ENCODE results near the gene THAP6.
"Not testable (repeated sequence)": the region's sequence is repeated elsewhere in the genome, so short reads cannot be mapped to it uniquely, and the experiment has no call there.

THAP6 gene

GRCh38 chr4:75527482-75527881, 13.2 kb downstream of the THAP6 start:
- DNase-seq: no peak

GRCh38 chr4:75530556-75531322, 16.5 kb downstream of the THAP6 start:
- no peak for DNase-seq

GRCh38 chr4:75531536-75532143, 17.4 kb downstream of the THAP6 start:
- DNase-seq: not testable (repeated sequence)

- DNase-seq: not testable (repeated sequence)
Measured at GRCh38 chr4:75533339-75533887, 19.1 kb downstream of the THAP6 start.

- DNase-seq: not testable (repeated sequence)
Measured at GRCh38 chr4:75533926-75534325, 19.7 kb downstream of the THAP6 start.

GRCh38 chr4:75537308-75537707, 23.0 kb downstream of the THAP6 start:
- DNase-seq: not testable (repeated sequence)

- no peak for DNase-seq
Measured at GRCh38 chr4:75542824-75543223, 28.6 kb downstream of the THAP6 start.

- DNase-seq: not testable (repeated sequence)
Measured at GRCh38 chr4:75544220-75544619, 29.9 kb downstream of the THAP6 start.

- no peak for DNase-seq
Measured at GRCh38 chr4:75544870-75545269, 30.6 kb downstream of the THAP6 start.

GRCh38 chr4:75545526-75545925, 31.3 kb downstream of the THAP6 start:
- DNase-seq: no peak

GRCh38 chr4:75547647-75548387, 33.5 kb downstream of the THAP6 start:
- no peak for DNase-seq

- DNase-seq: no peak
Measured at GRCh38 chr4:75549019-75549418, 34.7 kb downstream of the THAP6 start.

- DNase-seq: no peak
Measured at GRCh38 chr4:75552452-75552851, 38.2 kb downstream of the THAP6 start.

GRCh38 chr4:75555294-75556164, 41.3 kb downstream of the THAP6 start, which contains the start of gene ODAPH:
TSS of gene ODAPH (plus strand) at chr4:75556066. CDS start at chr4:75556083, 17 bp downstream.
- DNase-seq: no peak

- no peak for DNase-seq
Measured at GRCh38 chr4:75557696-75558095, 43.4 kb downstream of the THAP6 start.

- no peak for DNase-seq
Measured at GRCh38 chr4:75561789-75562188, 47.5 kb downstream of the THAP6 start.

- no peak for DNase-seq
Measured at GRCh38 chr4:75564023-75564422, 49.8 kb downstream of the THAP6 start.

GRCh38 chr4:75565481-75565880, 51.2 kb downstream of the THAP6 start:
- DNase-seq: no peak

- no peak for DNase-seq
Measured at GRCh38 chr4:75566911-75567310, 52.6 kb downstream of the THAP6 start.

- no peak for DNase-seq
Measured at GRCh38 chr4:75567725-75568124, 53.5 kb downstream of the THAP6 start.
